WTC11 (cell line): ENCODE data around the gene ZNF678. TPM values are rescaled to one million over a fixed set of nuclear protein-coding genes. Genes with fewer than 3 reads are reported as not detected.

Experiments
- ATAC-seq: fragments of 200-7000 bp; cut with Tn5 transposase; 2 replicates; pipeline ENCODE4 v1.10.0; 2021; ENCODE audit warnings: mild to moderate bottlenecking, moderate library complexity
- CTCF ChIA-PET: fragments of 300-600 bp; sonication (Branson Sonifier 250); formaldehyde crosslinking; loops from one replicate; lab custom pipeline; 2021; ENCODE audit warnings: antibody characterized with exemption; lab: Charles Lee
- POLR2A ChIA-PET: fragments of 350-600 bp; sonication (Branson Sonifier 250); formaldehyde crosslinking; loops from one replicate; lab custom pipeline; 2021; ENCODE audit warnings: antibody characterized with exemption; lab: Charles Lee
- DNase-seq: peaks from one replicate; pipeline ENCODE4 v3.0.0; 2021; ENCODE audit warnings: low spot score
- H3K27ac Mint-ChIP-seq: 2 replicates; pipeline ENCODE4 v1.8.0; 2021; ENCODE audit warnings: mixed read lengths
- H3K27me3 Mint-ChIP-seq: 2 replicates; pipeline ENCODE4 v1.8.0; 2021; ENCODE audit warnings: low read depth, mild to moderate bottlenecking, moderate library complexity, mixed read lengths
- H3K36me3 Mint-ChIP-seq: 2 replicates; pipeline ENCODE4 v1.8.0; 2021; ENCODE audit warnings: mixed read lengths
- H3K4me1 Mint-ChIP-seq: 2 replicates; pipeline ENCODE4 v1.8.0; 2022; ENCODE audit warnings: mixed read lengths
- H3K4me3 Mint-ChIP-seq: 2 replicates; pipeline ENCODE4 v1.8.0; 2021; ENCODE audit warnings: mild to moderate bottlenecking, moderate library complexity, mixed read lengths
- H3K9me3 Mint-ChIP-seq: 2 replicates; pipeline ENCODE4 v1.8.0; 2021; ENCODE audit warnings: mixed read lengths
- ERG ChIP-seq: fragments of 250-450 bp; sonication (Bioruptor Pico); IDR thresholded peaks from 2 replicates; pipeline ENCODE4 v1.8.0; 2021; ENCODE audit warnings: mild to moderate bottlenecking
- FOXP4 ChIP-seq: sonication (generic); formaldehyde crosslinking; IDR thresholded peaks from 2 replicates; pipeline ENCODE4 v1.8.0; 2022; ENCODE audit warnings: mild to moderate bottlenecking, missing genetic modification reagents
- GTF2I ChIP-seq: fragments of 250-450 bp; sonication (Bioruptor Pico); conservative IDR thresholded peaks from 2 replicates; pipeline ENCODE4 v1.4.0; 2021; ENCODE audit warnings: mild to moderate bottlenecking
- IRF2 ChIP-seq: sonication (generic); formaldehyde crosslinking; IDR thresholded peaks from 2 replicates; pipeline ENCODE4 v1.8.0; 2022; ENCODE audit warnings: low read depth, missing genetic modification reagents, borderline replicate concordance
- NFYB ChIP-seq: sonication (generic); formaldehyde crosslinking; conservative IDR thresholded peaks from 2 replicates; pipeline ENCODE4 v1.8.0; 2022; ENCODE audit warnings: low read depth, missing genetic modification reagents
- NR1H2 ChIP-seq: sonication (generic); formaldehyde crosslinking; IDR thresholded peaks from 2 replicates; pipeline ENCODE4 v1.9.0; 2021; ENCODE audit warnings: mild to moderate bottlenecking, moderate library complexity, missing genetic modification reagents
- NR3C1 ChIP-seq: sonication (generic); formaldehyde crosslinking; conservative IDR thresholded peaks from 2 replicates; pipeline ENCODE4 v1.8.1; 2023; ENCODE audit warnings: low read depth, mild to moderate bottlenecking, missing genetic modification reagents
- STAT6 ChIP-seq: sonication (generic); formaldehyde crosslinking; conservative IDR thresholded peaks from 2 replicates; pipeline ENCODE4 v1.8.1; 2023; ENCODE audit warnings: mild to moderate bottlenecking, low read depth, missing genetic modification reagents, moderate library complexity
- USF2 ChIP-seq: sonication (generic); formaldehyde crosslinking; IDR thresholded peaks from 2 replicates; pipeline ENCODE4 v1.8.1; 2023; ENCODE audit warnings: mild to moderate bottlenecking, missing genetic modification reagents, moderate library complexity
- ZNF219 ChIP-seq: sonication (generic); formaldehyde crosslinking; IDR thresholded peaks from 2 replicates; pipeline ENCODE4 v1.8.0; 2023; ENCODE audit warnings: missing genetic modification reagents, mild to moderate bottlenecking, borderline replicate concordance
- ZNF263 ChIP-seq: sonication (generic); formaldehyde crosslinking; IDR thresholded peaks from 2 replicates; pipeline ENCODE4 v1.8.1; 2022; ENCODE audit warnings: low read depth, mild to moderate bottlenecking, moderate library complexity, missing genetic modification reagents
- ZNF423 ChIP-seq: fragments of 250-450 bp; sonication (Bioruptor Pico); IDR thresholded peaks from 2 replicates; pipeline ENCODE4 v2.1.2; 2022; ENCODE audit warnings: mild to moderate bottlenecking, moderate library complexity
- ZSCAN18 ChIP-seq: fragments of 250-450 bp; sonication (Bioruptor Pico); IDR thresholded peaks from 2 replicates; pipeline ENCODE4 v2.1.2; 2022; ENCODE audit warnings: mild to moderate bottlenecking, moderate library complexity
- total RNA-seq: library from RNA; stranded (reverse); gene quantifications from 3 replicates; pipeline ENCODE4 v1.2.3, GENCODE V29; 2021
- TF ChIP-seq, protein P1 (sequence below): sonication (generic); formaldehyde crosslinking; IDR thresholded peaks from 2 replicates; pipeline ENCODE4 v1.8.1; 2022; ENCODE audit warnings: low read depth, missing genetic modification reagents, borderline replicate concordance
- TF ChIP-seq, protein P2 (sequence below): sonication (generic); formaldehyde crosslinking; IDR thresholded peaks from 2 replicates; pipeline ENCODE4 v1.8.1; 2022; ENCODE audit warnings: mild to moderate bottlenecking, moderate library complexity, missing genetic modification reagents
- TF ChIP-seq, protein P3 (sequence below): sonication (generic); formaldehyde crosslinking; IDR thresholded peaks from 2 replicates; pipeline ENCODE4 v1.8.1; 2022; ENCODE audit warnings: mild to moderate bottlenecking, missing genetic modification reagents, moderate library complexity, borderline replicate concordance

The ZNF678 gene
- total RNA-seq, 1 experiment from 2014 or later, result 28.9 TPM

- ChIA-PET CTCF (interaction anchor here (0.6 to 2.2 kb wide), 14 partner anchors 11 to 516 kb away, joined by 3 to 13 read pairs (median 4); partner anchors contain the start of gene ZNF678), POLR2A (interaction anchor here (1.6 kb wide), 1 partner anchor 20 kb away, joined by 6 read pairs; the partner anchor contains the start of gene ZNF678)
- Mint-ChIP-seq H3K4me1 (no peaks in the 10 kb centered on the region), H3K4me3 (peak overlapping the region; percentile 52), H3K27me3 (peaks cover 25% of the 10 kb centered on the region), H3K36me3 (no peaks in the 10 kb centered on the region)
- no peak for ATAC-seq
- TF ChIP-seq, protein P1, sequence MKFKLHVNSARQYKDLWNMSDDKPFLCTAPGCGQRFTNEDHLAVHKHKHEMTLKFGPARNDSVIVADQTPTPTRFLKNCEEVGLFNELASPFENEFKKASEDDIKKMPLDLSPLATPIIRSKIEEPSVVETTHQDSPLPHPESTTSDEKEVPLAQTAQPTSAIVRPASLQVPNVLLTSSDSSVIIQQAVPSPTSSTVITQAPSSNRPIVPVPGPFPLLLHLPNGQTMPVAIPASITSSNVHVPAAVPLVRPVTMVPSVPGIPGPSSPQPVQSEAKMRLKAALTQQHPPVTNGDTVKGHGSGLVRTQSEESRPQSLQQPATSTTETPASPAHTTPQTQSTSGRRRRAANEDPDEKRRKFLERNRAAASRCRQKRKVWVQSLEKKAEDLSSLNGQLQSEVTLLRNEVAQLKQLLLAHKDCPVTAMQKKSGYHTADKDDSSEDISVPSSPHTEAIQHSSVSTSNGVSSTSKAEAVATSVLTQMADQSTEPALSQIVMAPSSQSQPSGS (CRISPR knock-in tag), result no peak
- TF ChIP-seq STAT6 (CRISPR knock-in tag) (no peak), ZNF423 (CRISPR knock-in tag) (no peak), FOXP4 (CRISPR knock-in tag) (no peak), NR1H2 (CRISPR knock-in tag) (no peak), ZNF263 (CRISPR knock-in tag) (no peak), ZNF219 (no peak), IRF2 (no peak), GTF2I (no peak)
- TF ChIP-seq, protein P2, sequence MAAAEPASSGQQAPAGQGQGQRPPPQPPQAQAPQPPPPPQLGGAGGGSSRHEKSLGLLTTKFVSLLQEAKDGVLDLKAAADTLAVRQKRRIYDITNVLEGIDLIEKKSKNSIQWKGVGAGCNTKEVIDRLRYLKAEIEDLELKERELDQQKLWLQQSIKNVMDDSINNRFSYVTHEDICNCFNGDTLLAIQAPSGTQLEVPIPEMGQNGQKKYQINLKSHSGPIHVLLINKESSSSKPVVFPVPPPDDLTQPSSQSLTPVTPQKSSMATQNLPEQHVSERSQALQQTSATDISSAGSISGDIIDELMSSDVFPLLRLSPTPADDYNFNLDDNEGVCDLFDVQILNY, result no peak
- TF ChIP-seq, all 79 proteins: peak for 0
- DNase-seq, result no peak
- Mint-ChIP-seq H3K27ac (no peak overlapping the region), H3K9me3 (peaks cover 3% of the 10 kb centered on the region; the same call in 1 of the 2 replicates)
Observed at GRCh38 chr1:227543283-227544066, 19.9 kb upstream of the ZNF678 start.

- ChIA-PET CTCF (no interaction called here), POLR2A (interaction anchor here (1.6 kb wide), 1 partner anchor 19 kb away, joined by 6 read pairs; the partner anchor contains the start of gene ZNF678)
- no peaks in the 10 kb centered on the region for H3K4me1 Mint-ChIP-seq
- no peaks in the 10 kb centered on the region for H3K36me3 Mint-ChIP-seq
- H3K27ac Mint-ChIP-seq, result no peak overlapping the region
- H3K9me3 Mint-ChIP-seq, result peaks cover 7% of the 10 kb centered on the region; the same call in 1 of the 2 replicates
- no peak overlapping the region for H3K4me3 Mint-ChIP-seq
- peaks cover 25% of the 10 kb centered on the region for H3K27me3 Mint-ChIP-seq
- ATAC-seq, result no peak
- DNase-seq, result no peak
- TF ChIP-seq ZSCAN18 (CRISPR knock-in tag) (no peak), USF2 (CRISPR knock-in tag) (no peak), ERG (CRISPR knock-in tag) (no peak), NR3C1 (CRISPR knock-in tag) (no peak), ZNF219 (no peak), NFYB (CRISPR knock-in tag) (no peak), IRF2 (no peak)
- TF ChIP-seq, protein P3, sequence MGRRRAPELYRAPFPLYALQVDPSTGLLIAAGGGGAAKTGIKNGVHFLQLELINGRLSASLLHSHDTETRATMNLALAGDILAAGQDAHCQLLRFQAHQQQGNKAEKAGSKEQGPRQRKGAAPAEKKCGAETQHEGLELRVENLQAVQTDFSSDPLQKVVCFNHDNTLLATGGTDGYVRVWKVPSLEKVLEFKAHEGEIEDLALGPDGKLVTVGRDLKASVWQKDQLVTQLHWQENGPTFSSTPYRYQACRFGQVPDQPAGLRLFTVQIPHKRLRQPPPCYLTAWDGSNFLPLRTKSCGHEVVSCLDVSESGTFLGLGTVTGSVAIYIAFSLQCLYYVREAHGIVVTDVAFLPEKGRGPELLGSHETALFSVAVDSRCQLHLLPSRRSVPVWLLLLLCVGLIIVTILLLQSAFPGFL, result no peak
Observed at GRCh38 chr1:227544067-227545050, 19.0 kb upstream of the ZNF678 start.
